ENCODE data around the gene FAM3A.
A peak's percentile ranks its signal among the peaks of the same experiment; 100 is the strongest.

Gene FAM3A

DNA sequence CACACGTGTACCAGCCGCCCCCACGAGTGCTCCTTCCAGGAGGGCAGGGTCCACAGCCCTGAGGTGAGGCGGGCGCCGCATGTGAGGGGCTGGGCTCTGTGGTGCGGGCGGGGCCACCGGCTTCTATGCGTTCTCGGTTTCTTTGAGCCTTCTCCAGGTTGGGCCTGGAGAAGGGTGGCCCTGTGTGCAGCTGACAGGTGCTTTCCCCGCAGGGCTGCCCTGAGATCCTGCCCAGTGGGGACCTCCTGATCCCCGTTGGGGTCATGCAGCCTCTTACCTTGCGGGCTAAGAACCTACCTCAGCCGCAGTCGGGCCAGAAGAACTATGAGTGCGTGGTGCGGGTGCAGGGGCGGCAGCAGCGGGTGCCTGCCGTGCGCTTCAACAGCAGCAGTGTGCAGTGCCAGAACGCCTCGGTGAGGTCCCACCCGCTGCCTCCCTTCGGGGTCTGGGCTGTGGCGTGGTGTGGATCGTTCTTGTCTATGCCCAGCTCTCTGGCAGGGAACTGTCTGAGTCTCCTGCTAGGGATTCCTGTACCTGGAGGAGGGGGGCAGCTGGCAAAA lies 51.1 kb downstream of the FAM3A start:
- DNase-seq (ENCODE audit: extremely low read depth in 1 of 2, low read depth in 1 of 2) = no peak

DNA sequence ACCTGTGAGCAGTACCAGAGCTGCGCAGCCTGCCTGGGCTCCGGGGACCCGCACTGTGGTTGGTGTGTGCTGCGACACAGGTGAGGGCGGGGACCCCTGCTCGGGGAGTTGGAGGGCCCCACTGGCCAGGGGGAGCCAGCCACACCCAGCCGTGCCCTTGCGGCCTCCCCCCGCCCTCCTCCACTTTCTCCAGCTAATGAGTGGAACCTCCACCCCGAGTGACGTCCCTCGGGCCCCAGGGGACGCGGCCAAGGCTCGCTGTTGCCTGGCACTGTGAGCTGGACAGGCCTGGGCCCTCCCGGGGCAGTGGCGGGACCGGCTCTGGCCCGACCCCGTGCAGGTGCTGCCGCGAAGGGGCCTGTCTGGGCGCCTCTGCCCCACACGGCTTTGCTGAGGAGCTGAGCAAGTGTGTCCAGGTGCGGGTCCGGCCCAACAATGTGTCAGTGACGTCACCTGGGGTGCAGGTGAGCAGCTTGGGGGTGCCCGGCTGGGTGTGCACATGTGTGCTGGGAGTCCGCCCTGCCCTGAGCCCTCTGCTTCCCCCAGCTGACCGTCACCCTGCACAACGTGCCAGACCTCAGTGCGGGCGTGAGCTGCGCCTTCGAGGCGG lies 52.3 kb downstream of the FAM3A start:
- DNase-seq (ENCODE audit: extremely low read depth in 1 of 2, low read depth in 1 of 2) = no peak

DNA sequence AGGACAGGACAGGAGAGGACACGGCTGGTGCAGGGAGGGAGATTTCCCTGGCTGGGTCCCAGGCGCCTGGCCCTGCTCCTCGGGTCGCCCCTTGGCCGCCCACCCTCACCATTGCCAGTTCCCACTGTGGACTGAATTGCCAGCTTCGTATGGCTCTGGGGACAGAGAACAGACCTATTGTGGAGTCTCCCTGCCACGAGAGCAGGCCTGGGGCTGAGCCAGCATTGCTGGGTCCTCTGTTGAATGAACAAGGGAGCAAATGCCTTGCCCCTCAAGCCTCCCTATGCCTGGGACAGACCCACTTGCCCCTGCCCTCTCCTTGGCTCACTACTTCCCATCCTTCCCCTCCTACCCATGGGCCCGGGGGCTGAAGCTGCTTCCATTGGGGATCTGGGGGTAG lies 53.6 kb downstream of the FAM3A start:
- no peak for DNase-seq (ENCODE audit: extremely low read depth in 1 of 2, low read depth in 1 of 2)

DNA sequence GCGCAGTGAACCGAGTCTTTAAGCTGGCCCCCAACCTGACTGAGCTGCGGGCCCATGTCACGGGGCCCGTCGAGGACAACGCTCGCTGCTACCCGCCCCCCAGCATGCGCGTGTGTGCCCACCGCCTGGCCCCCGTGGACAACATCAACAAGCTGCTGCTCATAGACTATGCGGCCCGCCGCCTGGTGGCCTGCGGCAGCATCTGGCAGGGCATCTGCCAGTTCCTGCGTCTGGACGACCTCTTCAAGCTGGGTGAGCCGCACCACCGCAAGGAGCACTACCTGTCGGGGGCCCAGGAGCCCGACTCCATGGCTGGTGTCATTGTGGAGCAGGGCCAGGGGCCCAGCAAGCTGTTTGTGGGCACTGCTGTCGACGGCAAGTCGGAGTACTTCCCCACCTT lies 55.7 kb downstream of the FAM3A start:
- no peak for DNase-seq (ENCODE audit: extremely low read depth in 1 of 2, low read depth in 1 of 2)

DNA sequence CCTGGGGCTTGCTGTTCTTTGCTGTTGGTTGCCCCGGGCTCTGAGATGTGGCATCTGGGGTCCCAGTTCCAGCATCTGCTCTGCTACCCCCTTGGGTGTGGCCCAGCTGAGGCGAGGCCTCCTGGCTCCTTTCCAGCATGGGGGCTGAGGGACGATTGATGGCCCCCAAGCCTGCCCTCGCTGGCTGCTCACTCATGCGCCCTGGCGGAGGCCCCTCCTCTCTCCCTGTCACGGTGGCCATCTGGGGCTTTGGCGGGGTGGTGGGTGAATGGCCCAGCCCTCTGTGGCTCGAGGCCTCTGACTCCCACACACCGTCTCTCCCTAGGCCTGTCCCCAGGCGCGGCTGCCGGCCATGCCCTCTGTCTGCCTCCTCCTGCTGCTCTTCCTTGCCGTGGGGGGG lies 56.2 kb downstream of the FAM3A start:
- no peak for DNase-seq (ENCODE audit: extremely low read depth in 1 of 2, low read depth in 1 of 2)

DNA sequence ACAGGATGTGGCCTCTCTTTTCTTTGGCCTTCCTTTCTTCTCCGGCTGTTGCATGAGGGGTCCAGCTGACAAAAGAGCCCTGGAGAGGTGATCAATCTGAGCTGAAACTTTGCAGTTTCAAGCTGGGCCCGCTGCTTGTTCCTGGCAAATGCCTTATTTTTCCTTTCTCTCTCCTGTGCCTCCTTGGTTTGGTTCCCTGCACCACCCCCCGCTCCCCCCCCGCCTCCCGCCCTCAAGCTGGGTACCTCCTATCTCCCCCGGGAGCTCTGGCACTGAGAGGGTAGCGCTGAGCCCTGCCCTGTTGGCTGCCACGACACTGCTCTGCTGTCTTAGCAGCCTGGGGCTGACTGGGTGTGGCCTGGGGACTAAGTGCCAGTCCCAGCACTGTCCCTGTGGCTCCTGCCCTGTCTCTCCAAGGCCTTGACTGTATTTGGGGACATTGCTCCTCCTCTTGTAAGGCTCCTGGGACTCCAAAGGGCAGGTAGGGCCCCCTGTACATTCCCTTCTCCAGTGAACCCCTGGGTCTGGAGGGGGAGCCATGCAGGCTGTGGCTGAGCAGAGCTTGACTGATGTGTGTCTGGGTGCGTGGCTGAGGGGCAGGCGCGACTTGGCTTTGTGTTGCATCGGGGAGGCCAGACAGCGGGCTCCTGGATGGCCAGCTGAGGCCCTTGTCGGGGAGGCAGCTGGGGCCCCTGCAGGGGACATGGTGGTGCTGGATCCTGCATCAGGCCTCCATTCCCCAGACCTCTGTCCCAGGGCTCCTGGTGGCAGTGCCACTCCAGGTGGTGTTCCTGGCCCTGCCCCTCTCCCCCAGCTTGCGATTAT lies 56.9 kb downstream of the FAM3A start:
- no peak for DNase-seq (ENCODE audit: extremely low read depth in 1 of 2, low read depth in 1 of 2)

DNA sequence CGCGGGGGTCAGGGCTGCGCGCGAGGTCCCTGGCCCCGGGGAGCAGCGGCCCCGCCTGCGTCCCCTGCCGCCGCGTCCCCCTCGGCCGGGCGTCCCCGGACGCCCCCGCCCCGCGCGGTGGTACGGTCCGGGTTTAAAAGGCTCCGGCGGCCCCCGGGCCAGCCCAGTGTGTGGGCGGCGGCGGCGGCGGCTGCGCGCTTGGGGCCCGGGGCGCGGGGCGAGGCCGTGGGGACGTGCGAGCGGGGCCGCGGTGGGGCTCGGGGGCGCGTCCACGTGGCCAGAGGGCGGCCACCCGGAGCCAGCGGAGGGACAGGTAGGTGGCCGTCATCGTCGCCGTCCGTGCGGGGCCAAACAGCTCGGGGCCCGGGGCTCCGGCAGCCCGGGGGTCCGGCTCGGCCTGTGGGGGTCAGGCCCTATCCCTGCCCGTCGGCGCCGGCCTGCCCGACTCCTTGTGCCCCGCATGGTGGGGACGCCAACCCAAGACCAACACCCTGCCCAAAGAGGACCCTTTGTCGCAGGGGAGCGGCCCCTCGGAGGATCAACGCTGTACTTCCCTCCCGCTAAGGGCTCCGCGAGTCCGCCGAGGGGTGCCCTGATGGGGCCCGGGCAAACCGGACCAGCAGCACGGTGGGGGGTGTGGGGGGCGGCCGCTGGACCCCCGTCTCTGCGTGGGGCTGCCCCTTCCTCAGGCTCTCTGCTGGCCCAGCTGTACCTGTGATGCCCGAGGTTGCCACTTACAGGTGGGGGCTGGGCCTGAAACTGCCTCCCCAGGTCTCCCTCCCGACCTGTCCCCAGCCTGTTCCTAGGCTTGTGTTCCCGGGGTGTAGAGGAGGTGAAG lies 57.7 kb downstream of the FAM3A start, which contains the start of gene PLXNA3:
Gene PLXNA3, plus strand, starts transcription at position 166 of the 838 bp plus-strand sequence. CDS start 1,903 bp downstream, outside the sequence.
- DNase-seq (ENCODE audit: extremely low read depth in 1 of 2, low read depth in 1 of 2) = peak in 1 of 2 donors; percentile 63

DNA sequence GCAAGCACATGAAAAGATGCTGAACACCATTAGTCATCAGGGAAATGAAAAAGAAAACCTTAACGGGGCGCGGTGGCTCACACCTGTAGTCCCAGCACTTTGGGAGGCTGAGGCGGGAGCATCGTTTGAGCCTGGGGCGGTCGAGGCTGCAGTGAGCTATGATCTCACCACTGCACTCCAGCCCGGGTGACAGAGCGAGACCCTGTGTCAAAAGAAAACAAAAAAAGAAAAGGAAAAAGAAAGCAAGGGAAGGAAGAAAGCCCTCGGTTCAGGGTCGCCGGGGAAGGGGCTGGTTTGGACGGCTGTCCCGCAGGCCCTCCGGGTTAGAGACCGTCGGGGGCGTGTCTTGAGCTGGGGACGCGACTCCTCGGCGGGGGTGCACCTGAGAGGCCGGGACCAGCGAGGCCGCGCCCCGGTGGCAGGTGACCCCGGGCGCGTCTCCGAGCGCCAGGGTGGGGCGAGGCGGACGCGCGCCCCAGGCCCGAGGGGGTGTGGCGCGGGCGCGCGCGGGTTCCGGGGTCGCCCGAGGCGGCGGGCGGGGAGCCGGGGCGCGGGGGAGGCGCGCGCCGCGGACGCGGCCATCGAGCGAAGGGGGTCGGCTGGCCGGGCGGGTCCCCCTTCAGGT lies 58.4 kb downstream of the FAM3A start:
- DNase-seq (ENCODE audit: extremely low read depth in 1 of 2, low read depth in 1 of 2) = peak in 1 of 2 donors; percentile 44
